ENCODE data around the gene COBL. TPM values are rescaled to one million over a fixed set of nuclear protein-coding genes. Genes with fewer than 3 reads are reported as not detected.

The COBL gene
- total and polyA plus RNA-seq, 2 of the 8 experiments (the other 6 are each of a cell fraction or from before 2014, with no cell fraction given) = 13.8 to 40.4 TPM

DNA sequence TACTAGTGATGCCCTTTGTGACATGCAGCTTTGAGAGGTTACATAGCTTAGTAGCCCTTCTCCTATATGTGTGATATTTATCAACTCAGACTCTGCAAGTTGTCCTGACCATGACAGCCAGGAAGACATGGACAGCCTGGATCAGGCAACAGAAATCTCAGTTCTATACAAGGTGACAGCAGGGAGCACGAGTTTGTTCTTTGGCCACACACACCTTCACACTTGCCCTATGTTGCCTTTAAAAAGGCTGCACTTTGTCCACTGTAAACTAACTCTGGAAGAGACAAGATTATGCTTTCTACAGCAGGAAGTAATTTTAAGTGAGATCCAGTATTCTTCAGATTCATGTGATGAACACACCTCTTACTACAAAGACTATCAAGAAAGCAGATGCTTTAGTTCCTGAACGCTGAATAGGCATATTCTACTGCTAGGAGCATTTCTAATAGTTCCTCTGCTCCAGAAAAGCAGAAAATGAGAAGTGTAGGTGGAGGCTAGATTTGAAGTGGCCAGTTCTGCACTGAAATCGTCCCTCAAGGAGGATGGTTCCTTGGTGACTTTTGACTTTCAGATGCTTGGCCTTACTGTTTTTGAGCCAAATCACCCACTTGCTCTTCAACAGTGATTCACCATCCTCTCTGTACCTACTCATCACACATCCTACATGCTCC is 239.2 kb downstream of the COBL start:
- no peak overlapping the region for H4K8ac ChIP-seq (ENCODE audit: extremely low read depth, insufficient read depth, low read length)
- no peak for FAIRE-seq
- CTCF ChIA-PET (ENCODE audit: partially characterized antibody) = interaction anchor here (1.0 to 2.5 kb wide), 6 partner anchors 10 to 84 kb away, joined by 3 to 7 read pairs (median 4); no protein-coding TSS in a partner anchor
- no peak for TF ChIP-seq TCF12 (IDR thresholded peaks at IDR 0.05; ENCODE audit: low read depth, low read length)
- TF ChIP-seq SIRT6 (IDR thresholded peaks at IDR 0.05; ENCODE audit: low read length) = no peak
- no peak for TF ChIP-seq SP2 (IDR thresholded peaks at IDR 0.05; ENCODE audit: low read length)
- TF ChIP-seq EP300 (IDR thresholded peaks at IDR 0.05; ENCODE audit: borderline replicate concordance in 1 of 2, low read depth in 2 of 2, low read length in 2 of 2) = no peak
- TF ChIP-seq KDM5A (IDR thresholded peaks at IDR 0.05; ENCODE audit: low read length) = no peak
- TF ChIP-seq, protein P1, sequence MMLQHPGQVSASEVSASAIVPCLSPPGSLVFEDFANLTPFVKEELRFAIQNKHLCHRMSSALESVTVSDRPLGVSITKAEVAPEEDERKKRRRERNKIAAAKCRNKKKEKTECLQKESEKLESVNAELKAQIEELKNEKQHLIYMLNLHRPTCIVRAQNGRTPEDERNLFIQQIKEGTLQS (IDR thresholded peaks at IDR 0.05; ENCODE audit: insufficient read depth, low read depth, low read length) = no peak
- TF ChIP-seq, protein P2, sequence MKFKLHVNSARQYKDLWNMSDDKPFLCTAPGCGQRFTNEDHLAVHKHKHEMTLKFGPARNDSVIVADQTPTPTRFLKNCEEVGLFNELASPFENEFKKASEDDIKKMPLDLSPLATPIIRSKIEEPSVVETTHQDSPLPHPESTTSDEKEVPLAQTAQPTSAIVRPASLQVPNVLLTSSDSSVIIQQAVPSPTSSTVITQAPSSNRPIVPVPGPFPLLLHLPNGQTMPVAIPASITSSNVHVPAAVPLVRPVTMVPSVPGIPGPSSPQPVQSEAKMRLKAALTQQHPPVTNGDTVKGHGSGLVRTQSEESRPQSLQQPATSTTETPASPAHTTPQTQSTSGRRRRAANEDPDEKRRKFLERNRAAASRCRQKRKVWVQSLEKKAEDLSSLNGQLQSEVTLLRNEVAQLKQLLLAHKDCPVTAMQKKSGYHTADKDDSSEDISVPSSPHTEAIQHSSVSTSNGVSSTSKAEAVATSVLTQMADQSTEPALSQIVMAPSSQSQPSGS (IDR thresholded peaks at IDR 0.05; ENCODE audit: low read length) = no peak
- TF ChIP-seq RFX5 (IDR thresholded peaks at IDR 0.05; ENCODE audit: borderline replicate concordance, low read depth, low read length) = no peak
- TF ChIP-seq, protein P3, sequence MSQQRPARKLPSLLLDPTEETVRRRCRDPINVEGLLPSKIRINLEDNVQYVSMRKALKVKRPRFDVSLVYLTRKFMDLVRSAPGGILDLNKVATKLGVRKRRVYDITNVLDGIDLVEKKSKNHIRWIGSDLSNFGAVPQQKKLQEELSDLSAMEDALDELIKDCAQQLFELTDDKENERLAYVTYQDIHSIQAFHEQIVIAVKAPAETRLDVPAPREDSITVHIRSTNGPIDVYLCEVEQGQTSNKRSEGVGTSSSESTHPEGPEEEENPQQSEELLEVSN (IDR thresholded peaks at IDR 0.05) = no peak
- TF ChIP-seq CBX8 (IDR thresholded peaks at IDR 0.05; ENCODE audit: borderline replicate concordance, low read depth, low read length) = no peak

More for the DNA sequence above, 239.2 kb downstream of the COBL start:
- no peaks in the 10 kb centered on the region for H3K23me2 ChIP-seq (ENCODE audit: low read depth, low read length)
- no peak overlapping the region for H2BK5ac ChIP-seq (ENCODE audit: low read depth, low read length)
- no peak overlapping the region for H2BK120ac ChIP-seq (replicated peaks; ENCODE audit: low read depth, low read length)
- H3K79me1 ChIP-seq (ENCODE audit: low read depth, low read length) = no peaks in the 10 kb centered on the region; the same call in 1 of the 2 replicates
- H3K79me2 ChIP-seq (ENCODE audit: control insufficient read depth in 1 of 2, insufficient read depth in 2 of 2, low read length in 2 of 2) = no peaks in the 10 kb centered on the region
- H3K9ac ChIP-seq (replicated peaks in 1 of 4; ENCODE audit: extremely low read depth in 1 of 4, low read depth in 3 of 4, low read length in 3 of 4) = no peak overlapping the region
- H3K56ac ChIP-seq (replicated peaks; ENCODE audit: insufficient read length, low read depth, low read length) = no peak overlapping the region
- H4K5ac ChIP-seq (ENCODE audit: insufficient read length, low read depth, low read length) = no peak overlapping the region
- H2AK5ac ChIP-seq (ENCODE audit: low read depth, low read length) = no peak overlapping the region
- no peak overlapping the region for H3K4ac ChIP-seq (replicated peaks; ENCODE audit: insufficient read length, low read depth, low read length)
- no peak overlapping the region for H3K14ac ChIP-seq (ENCODE audit: insufficient read length)
- no peak overlapping the region for H3K18ac ChIP-seq (ENCODE audit: extremely low read depth, low read length)
- no peak overlapping the region for H3K23ac ChIP-seq (ENCODE audit: insufficient read length)
- H4K20me1 ChIP-seq (replicated peaks in 1 of 2; ENCODE audit: control insufficient read depth in 1 of 2, insufficient read depth in 2 of 2, low read length in 2 of 2) = no peaks in the 10 kb centered on the region
- H3K9me3 ChIP-seq (ENCODE audit: insufficient read depth in 2 of 2, low read depth in 1 of 2, low read length in 1 of 2) = no peaks in the 10 kb centered on the region
- no peak for DNase-seq (ENCODE audit: low read depth in 1 of 2, low spot score in 2 of 2)
- H2BK15ac ChIP-seq (ENCODE audit: low read length) = no peak overlapping the region
- H3K36me3 ChIP-seq (ENCODE audit: control insufficient read depth in 2 of 4, insufficient read depth in 4 of 4, low read length in 3 of 4) = peaks cover 3 to 5% (median 4%) of the 10 kb centered on the region in 4 experiments; a peak in 1 of 8 replicates
- H2AFZ ChIP-seq (ENCODE audit: low read length) = no peak overlapping the region
- WGBS, 2 experiments (ENCODE audit: extremely low coverage in 1 of 2, insufficient coverage in 1 of 2, insufficient read length in 1 of 2, insufficient replicate concordance in 2 of 2, low coverage in 1 of 2, low lambda C conversion rate in 2 of 2, missing lambda C conversion rate in 1 of 2) = 86% methylated on average over 3 of the region's 3 CpGs; no CpG with 5 or more reads in 1 of the 2 experiments
- no peak overlapping the region for H3K4me3 ChIP-seq (ENCODE audit: extremely low read depth in 1 of 4, insufficient read depth in 2 of 4, low read depth in 3 of 4, low read length in 4 of 4)
- H3K4me1 ChIP-seq (replicated peaks in 1 of 4; ENCODE audit: control insufficient read depth in 3 of 4, insufficient read depth in 4 of 4, low read length in 3 of 4) = peaks cover 10 to 22% (median 13%) of the 10 kb centered on the region in 4 experiments
- no peak overlapping the region for H3K4me2 ChIP-seq (ENCODE audit: insufficient read depth in 1 of 2, low read depth in 2 of 2, low read length in 2 of 2)
- H3K27me3 ChIP-seq (replicated peaks in 1 of 4; ENCODE audit: control insufficient read depth in 3 of 4, extremely low read depth in 1 of 4, insufficient read depth in 3 of 4, low read length in 3 of 4) = no peaks in the 10 kb centered on the region
- POLR2A ChIA-PET (ENCODE audit: partially characterized antibody) = no interaction called here
- no peak overlapping the region for H4K91ac ChIP-seq (replicated peaks; ENCODE audit: insufficient read length, low read length)
- H2BK12ac ChIP-seq (ENCODE audit: low read depth, low read length) = no peak overlapping the region
- no peak overlapping the region for H2BK20ac ChIP-seq (ENCODE audit: low read length)
- H3K27ac ChIP-seq (ENCODE audit: low read depth, low read length) = no peak overlapping the region
